A549 (cell line): ENCODE data around the gene CNKSR2. TPM values are rescaled to one million over a fixed set of nuclear protein-coding genes. Genes with fewer than 3 reads are reported as not detected.

Source experiments
- ATAC-seq, 2 experiments: fragments of 200-7000 bp in 1 of 2; fragments of >200 bp in 1 of 2; cut with Nextera tagmentation in 1 of 2; cut with Tn5 transposase in 1 of 2; 3 replicates each; pipeline versions ENCODE4 v1.8.0 to v1.9.1; 2018 to 2020; ENCODE audit warnings: mild to moderate bottlenecking in 1 of 2, moderate library complexity in 1 of 2
- CTCF ChIA-PET: fragments of 300-600 bp; sonication (Branson Sonifier 250); formaldehyde crosslinking; extraction: SDS; loops from one replicate; lab custom pipeline; 2021; ENCODE audit warnings: antibody characterized with exemption, inconsistent platforms; lab: Yijun Ruan, JAX
- POLR2A ChIA-PET: fragments of 350-600 bp; formaldehyde crosslinking; extraction: SDS; loops from one replicate; lab custom pipeline; 2021; ENCODE audit warnings: antibody characterized with exemption, inconsistent platforms; lab: Yijun Ruan, JAX
- DNase-seq, 2 experiments: peaks; one replicate each; pipeline versions ENCODE4 v3.0.0 to v3.0.0-alpha.2; 2011 to 2016; ENCODE audit warnings: low read depth in 1 of 2, low spot score in 1 of 2
- FAIRE-seq: peaks from 2 replicates; lab custom pipeline; 2011; peaks lifted over from hg19 to GRCh38; lab: Jason Lieb, UNC
- H3K27ac ChIP-seq, 2 experiments: fragments of >200 bp; sonication (Bioruptor Twin); formaldehyde crosslinking; 3 replicates each; pipeline ENCODE4 v1.5.1; 2016 to 2017
- H3K4me1 ChIP-seq: fragments of >200 bp; sonication (Bioruptor Twin); formaldehyde crosslinking; 3 replicates; pipeline ENCODE4 v1.6.1; 2016
- H3K4me2 ChIP-seq: fragments of >200 bp; sonication (Bioruptor Twin); formaldehyde crosslinking; 3 replicates; pipeline ENCODE4 v1.6.1; 2016
- H3K4me3 ChIP-seq: fragments of >200 bp; sonication (Bioruptor Twin); formaldehyde crosslinking; 3 replicates; pipeline ENCODE4 v1.5.1; 2016
- H3K9me3 ChIP-seq: fragments of >200 bp; sonication (Bioruptor Twin); formaldehyde crosslinking; 3 replicates; pipeline ENCODE4 v1.6.1; 2016
- CEBPB ChIP-seq, 2 experiments: fragments of >200 bp in 1 of 2; sonication (Bioruptor Twin) in 1 of 2; formaldehyde crosslinking in 1 of 2; IDR thresholded peaks; 2 replicates each; pipeline ENCODE4 v1.6.1; 2012 to 2016
- CHD2 ChIP-seq: fragments of 150-350 bp; IDR thresholded peaks from 2 replicates; pipeline ENCODE4 v1.6.1; 2014; ENCODE audit warnings: low read length; ENCODE audit not compliant: partially characterized antibody
- EHF ChIP-seq: fragments of 250-450 bp; sonication (Bioruptor Pico); IDR thresholded peaks from 2 replicates; pipeline ENCODE4 v1.5.0; 2020; ENCODE audit warnings: mild to moderate bottlenecking
- EHMT2 ChIP-seq: fragments of 200-600 bp; sonication (generic); IDR thresholded peaks from 2 replicates; pipeline ENCODE4 v1.6.1; 2016; ENCODE audit warnings: antibody characterized with exemption, low read depth, mild to moderate bottlenecking, moderate library complexity
- ELK1 ChIP-seq: fragments of 150-350 bp; IDR thresholded peaks from 2 replicates; pipeline ENCODE4 v1.6.1; 2014; ENCODE audit warnings: low read depth, mild to moderate bottlenecking, low read length
- GATA3 ChIP-seq: IDR thresholded peaks from 2 replicates; pipeline ENCODE4 v1.6.1; 2012; ENCODE audit warnings: borderline replicate concordance
- HDAC2 ChIP-seq: fragments of 200-600 bp; sonication (generic); IDR thresholded peaks from 2 replicates; pipeline ENCODE4 v1.6.1; 2016
- HMGXB4 ChIP-seq: fragments of 250-450 bp; sonication (Bioruptor Pico); IDR thresholded peaks from 2 replicates; pipeline ENCODE4 v1.5.0; 2021; ENCODE audit warnings: mild to moderate bottlenecking, moderate library complexity, borderline replicate concordance
- HOXA7 ChIP-seq: fragments of 250-450 bp; sonication (Bioruptor Pico); IDR thresholded peaks from 2 replicates; pipeline ENCODE4 v1.5.0; 2020; ENCODE audit warnings: mild to moderate bottlenecking, moderate library complexity
- KDM1A ChIP-seq: fragments of 200-600 bp; sonication (generic); IDR thresholded peaks from 2 replicates; pipeline ENCODE4 v1.6.1; 2016; ENCODE audit warnings: low read depth, mild to moderate bottlenecking
- KDM5A ChIP-seq: fragments of 200-600 bp; sonication (generic); IDR thresholded peaks from 2 replicates; pipeline ENCODE4 v1.6.1; 2016; ENCODE audit warnings: antibody characterized with exemption, mild to moderate bottlenecking
- MAZ ChIP-seq: fragments of 150-350 bp; IDR thresholded peaks from 2 replicates; pipeline ENCODE4 v1.6.1; 2014; ENCODE audit warnings: antibody characterized with exemption, low read depth, low read length, borderline replicate concordance
- NR3C1 ChIP-seq: fragments of >200 bp; sonication (Bioruptor Twin); formaldehyde crosslinking; IDR thresholded peaks from 3 replicates; pipeline ENCODE4 v1.6.1; 2017
- PBX3 ChIP-seq: IDR thresholded peaks from 2 replicates; pipeline ENCODE4 v1.6.1; 2012
- RAD21 ChIP-seq, 2 experiments: fragments of >200 bp in 1 of 2; sonication (Bioruptor Twin) in 1 of 2; formaldehyde crosslinking in 1 of 2; IDR thresholded peaks in 1 of 2; conservative IDR thresholded peaks in 1 of 2; 2 replicates in 1 of 2; 3 replicates in 1 of 2; pipeline ENCODE4 v1.6.1; 2012 to 2018; ENCODE audit warnings: inconsistent platforms in 1 of 2
- RCOR1 ChIP-seq: fragments of 150-350 bp; IDR thresholded peaks from 2 replicates; pipeline ENCODE4 v1.6.1; 2014; ENCODE audit warnings: antibody characterized with exemption, low read length, low read depth
- REST ChIP-seq: fragments of 200-600 bp; sonication (generic); IDR thresholded peaks from 2 replicates; pipeline ENCODE4 v1.6.1; 2016; ENCODE audit warnings: antibody characterized with exemption, mild to moderate bottlenecking, moderate library complexity
- SMC3 ChIP-seq: fragments of >200 bp; sonication (Bioruptor Twin); formaldehyde crosslinking; IDR thresholded peaks from 3 replicates; pipeline ENCODE4 v1.6.1; 2018; ENCODE audit warnings: inconsistent platforms
- TP53 ChIP-seq: fragments of 250-450 bp; sonication (Bioruptor Pico); IDR thresholded peaks from 2 replicates; pipeline ENCODE4 v1.5.0; 2021; ENCODE audit warnings: mild to moderate bottlenecking, moderate library complexity
- ZFP36 ChIP-seq: fragments of 450-650 bp; IDR thresholded peaks from 2 replicates; pipeline ENCODE4 v1.6.1; 2014; ENCODE audit warnings: borderline replicate concordance; ENCODE audit not compliant: partially characterized antibody
- ZNF302 ChIP-seq: fragments of 250-450 bp; sonication (Bioruptor Pico); IDR thresholded peaks from 2 replicates; pipeline ENCODE4 v1.9.0; 2021; ENCODE audit warnings: inconsistent platforms, mild to moderate bottlenecking, moderate library complexity
- ZSCAN20 ChIP-seq: fragments of 250-450 bp; sonication (Bioruptor Pico); IDR thresholded peaks from 2 replicates; pipeline ENCODE4 v1.8.0; 2022; ENCODE audit warnings: mild to moderate bottlenecking, moderate library complexity
- WGBS: methylation state at CpG from one replicate; pipeline ENCODE4 v1.1.6; 2017; ENCODE audit errors: missing lambda C conversion rate; 5-methylcytosine and 5-hydroxymethylcytosine counted together
- polyA plus RNA-seq, 4 experiments: library from polyadenylated mRNA; depleted of rRNA in 3 of 4; stranded (reverse); fragments of >200 nt; fragmentation: RNase III in 1 of 4; extraction: RNeasy Plus Mini Kit Qiagen cat#74134 plus additional on column Dnase treatment in 1 of 4; gene quantifications; 2 replicates in 3 of 4; 3 replicates in 1 of 4; pipeline ENCODE4 v1.2.3, GENCODE V29; 2011 to 2017

Gene CNKSR2
- polyA plus RNA-seq, 2 of the 4 experiments (the other 2 are of a cell fraction): 5.8 to 11.4 TPM

- no peak for DNase-seq
- ChIA-PET POLR2A (no interaction called here), CTCF (no interaction called here)
- no peak for FAIRE-seq
- Histone ChIP-seq H3K4me1 (no peaks in the 10 kb centered on the region), H3K4me2 (no peak overlapping the region), H3K27ac (no peak overlapping the region), H3K9me3 (no peaks in the 10 kb centered on the region), H3K4me3 (no peak overlapping the region)
- TF ChIP-seq ZNF302 (no peak), REST (no peak), RAD21 (conservative IDR thresholded peaks at IDR 0.05 in 1 of 2, IDR thresholded peaks at IDR 0.05 in 1 of 2) (no peak), KDM5A (no peak), CEBPB (IDR thresholded peaks at IDR 0.05) (no peak), SMC3 (no peak), HDAC2 (no peak), KDM1A (no peak), ELK1 (no peak), PBX3 (no peak), TP53 (CRISPR knock-in tag) (no peak), NR3C1 (no peak), EHMT2 (no peak), GATA3 (no peak), MAZ (no peak), ZFP36 (no peak), RCOR1 (no peak)
- ATAC-seq: no peak
- 96% methylated on average over 37 of the region's 76 CpGs for WGBS
These were observed 281.8 kb downstream of the CNKSR2 start for GRCh38 chrX:21655901-21656586.

- FAIRE-seq (no peak), ATAC-seq (no peak), DNase-seq (no peak)
- CTCF ChIA-PET: no interaction called here
- no peak overlapping the region for H3K4me2 ChIP-seq
- no peaks in the 10 kb centered on the region for H3K9me3 ChIP-seq
- WGBS: 98% methylated on average over 20 of the region's 61 CpGs
- no peak overlapping the region for H3K4me3 ChIP-seq
- TF ChIP-seq CHD2 (no peak), GATA3 (no peak), HDAC2 (no peak), HOXA7 (CRISPR knock-in tag) (no peak), EHMT2 (no peak), ZSCAN20 (CRISPR knock-in tag) (no peak), EHF (no peak), HMGXB4 (CRISPR knock-in tag) (no peak)
- no peak overlapping the region for H3K27ac ChIP-seq
- POLR2A ChIA-PET: no interaction called here
- H3K4me1 ChIP-seq: no peaks in the 10 kb centered on the region
These were observed 282.5 kb downstream of the CNKSR2 start for GRCh38 chrX:21656587-21657317.
